ENCODE measurements around the gene ADAM33.

Gene ADAM33

DNA sequence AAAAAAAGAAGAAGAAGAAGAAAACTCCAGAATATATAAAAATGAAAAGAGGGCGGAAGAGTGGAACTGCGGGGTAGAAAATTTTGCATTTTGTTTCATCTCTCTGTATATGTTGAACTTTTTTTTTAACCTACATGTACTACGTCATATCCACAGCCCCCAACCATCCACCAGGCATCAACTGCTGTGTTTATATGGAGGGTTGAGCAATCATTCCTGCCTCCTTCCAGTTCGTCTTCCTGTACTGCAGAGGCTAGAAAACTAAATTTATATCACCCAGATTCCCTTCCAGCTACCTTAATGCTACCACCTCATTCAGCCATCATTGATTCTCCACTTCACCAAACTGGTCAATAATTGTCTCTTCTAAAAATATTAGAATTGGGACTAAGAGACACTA lies 40.1 kb upstream of the ADAM33 start:
- H3K27me3 ChIP-seq (ENCODE audit: control insufficient read depth, insufficient read depth, low read length): peaks cover 7% of the 10 kb centered on the region
- H3K9me3 ChIP-seq (ENCODE audit: control insufficient read depth, insufficient read depth, low read depth, low read length): no peaks in the 10 kb centered on the region
- H3K9ac ChIP-seq (ENCODE audit: low read length): no peak overlapping the region
- H3K4me3 ChIP-seq (ENCODE audit: low read depth, low read length): no peak overlapping the region
- H3K4me1 ChIP-seq (ENCODE audit: control insufficient read depth, insufficient read depth, low read length): no peaks in the 10 kb centered on the region
- H3K27ac ChIP-seq (ENCODE audit: low read depth, low read length): no peak overlapping the region
- H3K36me3 ChIP-seq (ENCODE audit: control insufficient read depth, insufficient read depth, low read length): no peaks in the 10 kb centered on the region

DNA sequence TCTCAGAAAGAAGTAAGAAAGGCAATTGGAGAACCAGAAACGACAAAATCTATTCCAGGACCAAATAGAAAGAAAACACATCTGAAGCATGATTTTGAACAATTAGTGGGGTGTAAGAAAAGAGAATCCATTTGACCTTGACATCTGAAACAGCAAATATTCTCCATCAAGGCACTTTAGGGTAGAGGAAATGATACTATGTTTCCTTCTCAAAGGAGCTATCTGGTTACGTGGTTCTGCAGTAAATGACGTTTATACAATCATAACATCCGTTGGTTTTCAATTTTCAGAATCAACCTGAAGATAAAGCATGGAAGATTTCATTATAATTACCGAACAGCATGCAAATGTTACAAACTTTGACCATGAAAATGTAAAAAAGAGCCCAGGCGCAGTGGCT lies 38.8 kb upstream of the ADAM33 start:
- no peaks in the 10 kb centered on the region for H3K9me3 ChIP-seq (ENCODE audit: control insufficient read depth, insufficient read depth, low read depth, low read length)
- no peak overlapping the region for H3K9ac ChIP-seq (ENCODE audit: low read length)
- H3K27ac ChIP-seq (ENCODE audit: low read depth, low read length): no peak overlapping the region
- H3K4me3 ChIP-seq (ENCODE audit: low read depth, low read length): no peak overlapping the region
- H3K36me3 ChIP-seq (ENCODE audit: control insufficient read depth, insufficient read depth, low read length): no peaks in the 10 kb centered on the region
- no peaks in the 10 kb centered on the region for H3K4me1 ChIP-seq (ENCODE audit: control insufficient read depth, insufficient read depth, low read length)
- H3K27me3 ChIP-seq (ENCODE audit: control insufficient read depth, insufficient read depth, low read length): peaks cover 5% of the 10 kb centered on the region; the same call in 1 of the 2 replicates

DNA sequence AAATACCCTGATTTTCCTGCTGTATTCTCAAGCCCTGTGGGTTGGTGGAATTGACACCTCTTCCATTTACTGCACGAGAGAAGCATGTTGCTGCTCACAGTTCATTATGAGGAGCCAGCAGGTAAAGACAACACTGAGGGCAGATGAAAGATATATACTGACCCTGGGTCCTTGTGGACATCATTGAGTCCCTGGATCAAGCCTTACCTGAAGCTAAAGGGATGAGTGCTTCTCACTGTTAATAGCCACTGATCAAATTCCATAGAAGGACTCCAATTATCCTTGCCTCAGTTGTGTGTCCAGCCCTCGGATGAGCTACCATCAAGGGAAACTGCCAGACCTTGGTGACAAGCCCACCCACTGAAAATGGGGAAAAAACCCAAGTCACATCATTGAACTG lies 38.3 kb upstream of the ADAM33 start:
- no peaks in the 10 kb centered on the region for H3K4me1 ChIP-seq (ENCODE audit: control insufficient read depth, insufficient read depth, low read length)

DNA sequence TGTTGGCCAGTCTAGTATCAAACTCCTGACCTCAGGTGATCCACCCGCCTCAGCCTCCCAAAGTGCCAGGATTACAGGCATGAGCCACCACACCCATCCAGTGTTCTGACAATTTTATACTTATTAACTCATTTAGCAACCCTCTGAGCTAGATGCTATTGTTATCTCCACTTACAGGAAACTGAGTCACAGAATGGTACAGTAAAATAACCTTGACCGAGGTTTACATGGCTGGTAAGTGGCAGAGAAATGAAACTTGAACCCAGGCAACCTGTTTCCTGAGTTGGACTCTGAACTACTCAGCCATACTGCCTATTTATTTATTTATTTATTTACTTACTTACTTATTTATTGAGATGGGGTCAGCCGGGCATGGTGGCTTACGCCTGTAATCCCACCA lies 37.2 kb upstream of the ADAM33 start:
- Histone ChIP-seq H3K4me1 (ENCODE audit: control insufficient read depth, insufficient read depth, low read length) (no peaks in the 10 kb centered on the region), H3K36me3 (ENCODE audit: control insufficient read depth, insufficient read depth, low read length) (no peaks in the 10 kb centered on the region), H3K9me3 (ENCODE audit: control insufficient read depth, insufficient read depth, low read depth, low read length) (no peaks in the 10 kb centered on the region), H3K27me3 (ENCODE audit: control insufficient read depth, insufficient read depth, low read length) (peaks cover 5% of the 10 kb centered on the region; the same call in 1 of the 2 replicates), H3K9ac (ENCODE audit: low read length) (no peak overlapping the region), H3K27ac (ENCODE audit: low read depth, low read length) (no peak overlapping the region), H3K4me3 (ENCODE audit: low read depth, low read length) (no peak overlapping the region)

More for the DNA sequence above, 38.3 kb upstream of the ADAM33 start:
- Histone ChIP-seq H3K27me3 (ENCODE audit: control insufficient read depth, insufficient read depth, low read length) (peaks cover 5% of the 10 kb centered on the region; the same call in 1 of the 2 replicates), H3K4me3 (ENCODE audit: low read depth, low read length) (no peak overlapping the region), H3K9me3 (ENCODE audit: control insufficient read depth, insufficient read depth, low read depth, low read length) (no peaks in the 10 kb centered on the region), H3K27ac (ENCODE audit: low read depth, low read length) (no peak overlapping the region), H3K9ac (ENCODE audit: low read length) (no peak overlapping the region), H3K36me3 (ENCODE audit: control insufficient read depth, insufficient read depth, low read length) (no peaks in the 10 kb centered on the region)

DNA sequence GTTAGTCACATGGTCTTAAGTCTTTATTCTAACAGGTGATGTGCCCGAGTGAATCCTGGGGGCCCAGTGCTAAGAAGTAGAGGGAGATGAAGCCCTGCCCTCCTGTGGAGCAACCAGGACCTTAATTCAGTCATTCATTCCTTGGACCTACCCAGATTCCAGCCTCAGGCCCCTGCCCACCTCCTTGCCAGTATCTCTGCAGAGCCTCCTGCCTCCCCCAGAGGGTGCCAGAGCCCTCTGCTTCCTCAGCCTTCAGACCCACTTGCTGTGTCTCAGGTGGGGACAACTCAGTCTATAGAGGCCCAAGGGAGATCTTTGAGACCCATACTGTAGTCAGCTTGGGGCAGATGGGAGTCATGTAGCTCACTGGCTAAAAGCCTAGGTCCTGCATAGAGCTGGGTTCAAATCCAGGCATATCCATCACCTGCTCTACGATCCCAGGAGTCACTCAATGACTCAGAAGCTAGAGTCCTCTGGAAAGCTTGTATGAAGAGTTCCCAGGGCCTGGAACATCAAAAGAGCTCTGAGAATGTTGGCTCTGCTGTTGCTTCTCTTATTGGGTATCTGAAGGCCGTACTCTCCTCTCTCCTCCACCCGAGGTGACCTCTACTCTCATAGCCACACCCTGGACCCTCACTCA lies 34.5 kb upstream of the ADAM33 start:
- Histone ChIP-seq H3K27ac (ENCODE audit: low read depth, low read length) (no peak overlapping the region), H3K9ac (ENCODE audit: low read length) (no peak overlapping the region), H3K27me3 (ENCODE audit: control insufficient read depth, insufficient read depth, low read length) (peaks cover 5% of the 10 kb centered on the region; the same call in 1 of the 2 replicates), H3K4me1 (ENCODE audit: control insufficient read depth, insufficient read depth, low read length) (no peaks in the 10 kb centered on the region), H3K4me3 (ENCODE audit: low read depth, low read length) (no peak overlapping the region), H3K9me3 (ENCODE audit: control insufficient read depth, insufficient read depth, low read depth, low read length) (no peaks in the 10 kb centered on the region), H3K36me3 (ENCODE audit: control insufficient read depth, insufficient read depth, low read length) (no peaks in the 10 kb centered on the region)

DNA sequence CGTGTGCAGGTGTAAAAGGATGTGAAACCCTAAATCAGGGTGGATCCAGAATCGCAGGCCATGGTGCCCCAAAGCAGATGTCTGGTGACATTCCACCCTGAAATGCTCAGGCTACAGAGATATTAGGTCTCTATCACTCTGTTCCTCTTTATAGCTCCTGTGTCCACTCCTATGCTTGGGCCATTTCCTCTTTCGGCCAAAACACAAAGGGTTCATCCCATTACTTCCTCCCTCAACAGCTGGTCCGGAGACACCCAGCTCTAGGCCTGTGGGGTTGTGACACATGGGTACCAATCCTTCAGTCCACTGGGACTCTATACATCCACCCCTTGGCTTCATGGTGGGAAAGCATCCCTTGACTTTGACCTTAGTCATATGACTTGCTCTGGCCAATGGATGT lies 32.3 kb upstream of the ADAM33 start:
- Histone ChIP-seq H3K9me3 (ENCODE audit: control insufficient read depth, insufficient read depth, low read depth, low read length) (no peaks in the 10 kb centered on the region), H3K4me3 (ENCODE audit: low read depth, low read length) (no peak overlapping the region), H3K27ac (ENCODE audit: low read depth, low read length) (no peak overlapping the region), H3K9ac (ENCODE audit: low read length) (no peak overlapping the region), H3K27me3 (ENCODE audit: control insufficient read depth, insufficient read depth, low read length) (no peaks in the 10 kb centered on the region), H3K36me3 (ENCODE audit: control insufficient read depth, insufficient read depth, low read length) (no peaks in the 10 kb centered on the region), H3K4me1 (ENCODE audit: control insufficient read depth, insufficient read depth, low read length) (0 out of 2 replicates have a peak, but pooled peaks cover 6% of the 10 kb centered on the region)

DNA sequence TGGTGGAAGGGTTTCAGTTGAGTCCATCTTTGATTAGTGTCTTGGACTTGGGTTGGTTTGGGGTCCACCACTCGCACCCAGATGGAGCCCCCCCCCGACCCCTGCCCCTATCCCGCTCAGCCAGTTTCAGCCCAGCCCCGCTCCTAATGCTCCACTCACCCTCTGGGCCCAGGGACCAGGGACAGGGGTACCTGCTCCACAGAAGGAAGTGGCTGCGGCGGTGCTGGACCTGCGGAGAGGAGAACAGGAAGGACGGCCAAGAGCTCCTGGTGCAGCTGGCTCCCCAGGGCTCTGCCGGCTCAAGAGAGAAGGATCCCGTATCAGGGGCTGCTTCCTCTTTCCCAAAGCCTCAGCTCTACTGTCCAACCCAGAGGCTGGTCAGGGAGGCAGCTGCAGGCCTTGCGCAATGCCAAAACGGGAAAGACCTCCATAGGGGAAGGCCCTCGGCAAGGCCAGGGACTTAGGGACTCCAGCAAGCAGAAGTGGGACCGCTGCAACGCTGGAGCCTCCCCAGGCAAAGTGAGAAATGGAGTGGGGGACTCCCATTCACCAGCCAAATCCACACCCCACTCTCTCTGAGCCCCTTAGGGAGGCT lies 30.6 kb upstream of the ADAM33 start, which contains the start of gene SIGLEC1:
Gene SIGLEC1, minus strand, starts transcription at position 322 of the 595 bp plus-strand sequence. CDS start 5,472 bp downstream, outside the sequence.
- Histone ChIP-seq H3K27ac (ENCODE audit: low read depth, low read length) (no peak within 1 kb of the TSS), H3K36me3 (ENCODE audit: control insufficient read depth, insufficient read depth, low read length) (no peaks in the 10 kb centered on the region), H3K9me3 (ENCODE audit: control insufficient read depth, insufficient read depth, low read depth, low read length) (no peaks in the 10 kb centered on the region), H3K9ac (ENCODE audit: low read length) (no peak within 1 kb of the TSS), H3K4me3 (ENCODE audit: low read depth, low read length) (no peak within 1 kb of the TSS), H3K4me1 (ENCODE audit: control insufficient read depth, insufficient read depth, low read length) (0 out of 2 replicates have a peak, but pooled peaks cover 6% of the 10 kb centered on the region), H3K27me3 (ENCODE audit: control insufficient read depth, insufficient read depth, low read length) (no peaks in the 10 kb centered on the region)

DNA sequence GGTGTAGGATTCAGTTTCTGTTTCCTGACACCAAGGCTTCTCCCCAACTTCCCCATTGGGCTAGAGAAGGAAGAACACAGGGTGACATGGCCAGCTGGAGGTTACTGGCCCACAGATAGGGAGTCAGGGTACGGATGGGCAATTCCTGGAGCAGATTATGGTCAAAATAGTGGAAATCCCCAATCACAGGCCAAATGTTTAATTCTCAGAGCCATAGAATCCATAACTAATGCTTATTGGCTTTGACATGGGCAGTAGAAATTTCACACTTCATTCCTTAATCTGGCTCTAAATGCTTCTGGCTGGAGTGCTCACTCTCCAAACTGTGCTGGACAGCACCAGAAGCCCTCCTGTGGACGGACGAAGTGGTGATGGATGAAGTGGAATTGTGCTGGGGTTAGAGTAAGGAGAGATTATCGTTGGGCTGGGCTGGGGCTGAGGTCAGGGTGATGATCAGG lies 29.7 kb upstream of the ADAM33 start:
- Histone ChIP-seq H3K4me3 (ENCODE audit: low read depth, low read length) (no peak overlapping the region), H3K4me1 (ENCODE audit: control insufficient read depth, insufficient read depth, low read length) (0 out of 2 replicates have a peak, but pooled peaks cover 6% of the 10 kb centered on the region), H3K27me3 (ENCODE audit: control insufficient read depth, insufficient read depth, low read length) (no peaks in the 10 kb centered on the region), H3K36me3 (ENCODE audit: control insufficient read depth, insufficient read depth, low read length) (no peaks in the 10 kb centered on the region), H3K9ac (ENCODE audit: low read length) (no peak overlapping the region), H3K9me3 (ENCODE audit: control insufficient read depth, insufficient read depth, low read depth, low read length) (no peaks in the 10 kb centered on the region), H3K27ac (ENCODE audit: low read depth, low read length) (no peak overlapping the region)

DNA sequence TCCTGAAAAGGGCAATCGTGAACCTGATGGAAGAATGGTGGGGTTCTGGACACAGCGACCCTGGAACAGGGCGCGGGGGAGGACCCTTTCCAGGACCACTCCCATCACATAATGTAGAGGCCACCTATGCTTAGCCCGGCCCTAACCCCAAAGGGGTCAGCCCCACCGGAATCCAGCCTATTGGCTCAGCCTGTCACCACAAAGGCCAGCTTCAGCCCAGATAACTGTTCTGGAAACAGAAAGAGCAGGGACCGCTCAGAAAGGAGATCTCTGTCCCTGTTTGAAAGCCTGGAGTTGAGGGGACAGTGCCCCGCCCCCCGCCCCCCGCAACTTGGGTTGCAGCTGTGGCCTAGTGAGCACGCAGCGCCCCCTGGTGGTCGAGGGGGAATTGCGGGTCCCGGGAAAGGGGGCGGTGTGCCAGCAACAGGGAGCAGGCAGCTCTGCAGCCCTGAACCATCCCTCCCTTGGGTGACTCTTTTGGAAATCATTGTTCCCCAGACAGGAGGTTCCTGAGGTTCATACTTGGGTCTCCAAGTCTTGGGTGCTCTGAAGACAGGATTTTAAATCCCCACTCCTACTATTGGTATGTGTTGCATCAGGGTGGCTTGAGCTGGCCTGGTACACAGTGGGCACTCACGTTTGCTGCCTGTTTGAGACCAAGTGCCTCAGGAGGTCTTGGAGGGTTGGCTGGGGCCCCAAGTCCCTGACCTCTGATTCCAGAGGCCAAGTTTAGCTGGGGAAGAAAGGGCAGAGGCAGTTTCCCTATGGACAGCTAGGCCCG lies 29.1 kb upstream of the ADAM33 start:
- H3K36me3 ChIP-seq (ENCODE audit: control insufficient read depth, insufficient read depth, low read length): no peaks in the 10 kb centered on the region
- H3K9ac ChIP-seq (ENCODE audit: low read length): no peak overlapping the region
- H3K4me1 ChIP-seq (ENCODE audit: control insufficient read depth, insufficient read depth, low read length): 0 out of 2 replicates have a peak, but pooled peaks cover 6% of the 10 kb centered on the region
- no peaks in the 10 kb centered on the region for H3K27me3 ChIP-seq (ENCODE audit: control insufficient read depth, insufficient read depth, low read length)
- H3K9me3 ChIP-seq (ENCODE audit: control insufficient read depth, insufficient read depth, low read depth, low read length): no peaks in the 10 kb centered on the region
- H3K27ac ChIP-seq (ENCODE audit: low read depth, low read length): no peak overlapping the region
- H3K4me3 ChIP-seq (ENCODE audit: low read depth, low read length): no peak overlapping the region

DNA sequence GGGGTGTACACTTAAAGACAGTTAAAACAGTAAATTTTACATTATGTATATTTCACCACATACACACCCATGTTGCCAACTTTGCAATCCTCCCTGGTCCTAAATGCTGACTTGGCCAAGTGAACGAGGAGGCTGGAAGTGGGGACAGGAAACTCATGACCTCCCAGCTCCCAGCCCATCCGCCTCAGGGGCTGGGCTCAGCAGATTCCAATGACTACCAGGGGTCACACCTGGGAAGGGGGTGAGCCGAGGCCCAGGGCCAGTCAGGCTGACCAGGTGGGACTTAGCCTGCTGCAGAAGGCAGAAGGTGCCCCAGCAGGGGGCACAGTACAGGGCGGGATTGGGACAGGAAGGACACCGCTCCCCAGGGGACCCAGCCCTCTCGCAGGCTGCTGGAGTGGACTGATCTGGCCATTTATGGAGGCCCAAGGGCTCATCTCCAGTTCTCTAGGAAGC lies 28.2 kb upstream of the ADAM33 start:
- Histone ChIP-seq H3K36me3 (ENCODE audit: control insufficient read depth, insufficient read depth, low read length) (no peaks in the 10 kb centered on the region), H3K27me3 (ENCODE audit: control insufficient read depth, insufficient read depth, low read length) (no peaks in the 10 kb centered on the region), H3K9me3 (ENCODE audit: control insufficient read depth, insufficient read depth, low read depth, low read length) (no peaks in the 10 kb centered on the region), H3K4me1 (ENCODE audit: control insufficient read depth, insufficient read depth, low read length) (0 out of 2 replicates have a peak, but pooled peaks cover 6% of the 10 kb centered on the region), H3K27ac (ENCODE audit: low read depth, low read length) (no peak overlapping the region), H3K4me3 (ENCODE audit: low read depth, low read length) (no peak overlapping the region), H3K9ac (ENCODE audit: low read length) (no peak overlapping the region)

DNA sequence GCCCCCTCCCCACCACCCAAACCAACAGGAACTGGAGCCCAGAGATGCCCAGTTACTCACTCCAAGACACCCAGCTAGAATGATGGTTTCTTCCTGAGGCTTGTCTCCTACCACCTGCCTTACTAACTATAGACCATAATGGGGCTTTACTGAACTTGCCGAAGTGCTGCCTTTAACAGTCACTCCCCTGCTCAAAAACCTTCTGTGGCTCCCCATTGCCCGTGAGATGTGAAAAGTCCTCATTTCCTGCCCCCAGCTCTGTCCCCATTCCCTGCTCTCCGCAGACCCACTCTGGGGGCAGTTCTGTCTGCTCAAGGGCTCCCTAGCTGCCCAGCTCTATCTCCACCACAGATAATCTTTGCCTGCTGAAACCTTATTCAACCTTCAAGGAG lies 25.7 kb upstream of the ADAM33 start:
- H3K9me3 ChIP-seq (ENCODE audit: control insufficient read depth, insufficient read depth, low read depth, low read length): no peaks in the 10 kb centered on the region

More for the DNA sequence above, 25.7 kb upstream of the ADAM33 start:
- no peaks in the 10 kb centered on the region for H3K36me3 ChIP-seq (ENCODE audit: control insufficient read depth, insufficient read depth, low read length)
- H3K27ac ChIP-seq (ENCODE audit: low read depth, low read length): no peak overlapping the region
- no peaks in the 10 kb centered on the region for H3K27me3 ChIP-seq (ENCODE audit: control insufficient read depth, insufficient read depth, low read length)
- 0 out of 2 replicates have a peak, but pooled peaks cover 6% of the 10 kb centered on the region for H3K4me1 ChIP-seq (ENCODE audit: control insufficient read depth, insufficient read depth, low read length)
- no peak overlapping the region for H3K9ac ChIP-seq (ENCODE audit: low read length)
- no peak overlapping the region for H3K4me3 ChIP-seq (ENCODE audit: low read depth, low read length)
